Hematopoietic multipotent progenitor cell treated with erythropoietin and hydrocortisone succinate and interleukin-3 and kit ligand, for 8 days (in vitro differentiated cells): ENCODE measurements around the gene TFEC.
"Not testable (repeated sequence)": the region's sequence is repeated elsewhere in the genome, so short reads cannot be mapped to it uniquely, and the experiment has no call there.

Source experiments
- DNase-seq: peaks from one replicate; pipeline ENCODE4 v3.0.0-alpha.2; 2015

The TFEC gene

GRCh38 chr7:115987486-115987885 lies 43.1 kb downstream of the TFEC start:
- DNase-seq, result no peak

GRCh38 chr7:115984105-115984504 lies 46.5 kb downstream of the TFEC start:
- no peak for DNase-seq

- DNase-seq, result no peak
Observed at GRCh38 chr7:115980159-115980558, 50.4 kb downstream of the TFEC start.

GRCh38 chr7:115976651-115977050 lies 53.9 kb downstream of the TFEC start:
- no peak for DNase-seq

GRCh38 chr7:115975766-115976165 lies 54.8 kb downstream of the TFEC start:
- no peak for DNase-seq

GRCh38 chr7:115973406-115973805 lies 57.2 kb downstream of the TFEC start:
- no peak for DNase-seq

GRCh38 chr7:115971506-115971905 lies 59.1 kb downstream of the TFEC start:
- DNase-seq, result no peak

GRCh38 chr7:115968596-115968995 lies 62.0 kb downstream of the TFEC start:
- no peak for DNase-seq

- no peak for DNase-seq
Observed at GRCh38 chr7:115968171-115968570, 62.4 kb downstream of the TFEC start.

- DNase-seq, result no peak
Observed at GRCh38 chr7:115965796-115966475, 64.6 kb downstream of the TFEC start.

GRCh38 chr7:115965236-115965635 lies 65.3 kb downstream of the TFEC start:
- DNase-seq, result no peak

GRCh38 chr7:115964799-115965198 lies 65.8 kb downstream of the TFEC start:
- no peak for DNase-seq

- DNase-seq, result no peak
Observed at GRCh38 chr7:115962340-115962739, 68.2 kb downstream of the TFEC start.

GRCh38 chr7:115953592-115954255 lies 76.8 kb downstream of the TFEC start:
- no peak for DNase-seq

GRCh38 chr7:115952832-115953231 lies 77.7 kb downstream of the TFEC start:
- no peak for DNase-seq

- DNase-seq, result no peak
Observed at GRCh38 chr7:115951547-115951946, 79.0 kb downstream of the TFEC start.

GRCh38 chr7:115941703-115942268 lies 88.8 kb downstream of the TFEC start:
- DNase-seq, result no peak

GRCh38 chr7:115940460-115941060 lies 90.0 kb downstream of the TFEC start:
- DNase-seq, result no peak

GRCh38 chr7:115937960-115938359 lies 92.6 kb downstream of the TFEC start:
- DNase-seq, result no peak

GRCh38 chr7:115933471-115933870 lies 97.1 kb downstream of the TFEC start:
- no peak for DNase-seq

- no peak for DNase-seq
Observed at GRCh38 chr7:115932880-115933279, 97.7 kb downstream of the TFEC start.

GRCh38 chr7:115930184-115930583 lies 100.4 kb downstream of the TFEC start:
- not testable (repeated sequence) for DNase-seq

GRCh38 chr7:115929736-115930135 lies 100.8 kb downstream of the TFEC start:
- DNase-seq, result not testable (repeated sequence)

- no peak for DNase-seq
Observed at GRCh38 chr7:115924411-115924810, 106.2 kb downstream of the TFEC start.
